ENCODE measurements around the gene NCK1.
A peak's percentile ranks its signal among the peaks of the same experiment; 100 is the strongest.
"Not testable (repeated sequence)": the region's sequence is repeated elsewhere in the genome, so short reads cannot be mapped to it uniquely, and the experiment has no call there.

The NCK1 gene

GRCh38 chr3:136949708-136950107 lies 87.7 kb downstream of the NCK1 start:
- peak; percentile 84 for FAIRE-seq

GRCh38 chr3:136950623-136951022 lies 88.6 kb downstream of the NCK1 start:
- FAIRE-seq: no peak

GRCh38 chr3:136952292-136952691 lies 90.3 kb downstream of the NCK1 start:
- no peak for FAIRE-seq

GRCh38 chr3:136954251-136954650 lies 92.2 kb downstream of the NCK1 start:
- no peak for FAIRE-seq

GRCh38 chr3:136954980-136955780 lies 93.2 kb downstream of the NCK1 start:
- FAIRE-seq: no peak

GRCh38 chr3:136955813-136956212 lies 93.8 kb downstream of the NCK1 start:
- no peak for FAIRE-seq

GRCh38 chr3:136956971-136957370 lies 95.0 kb downstream of the NCK1 start:
- no peak for FAIRE-seq

GRCh38 chr3:136957751-136958288 lies 95.8 kb downstream of the NCK1 start, which contains the start of gene IL20RB:
IL20RB (plus strand) TSS chr3:136957983; CDS start chr3:136958114, 131 bp downstream.
- FAIRE-seq: no peak

GRCh38 chr3:136958939-136959338 lies 96.9 kb downstream of the NCK1 start:
- no peak for FAIRE-seq

- FAIRE-seq: no peak
Measured at GRCh38 chr3:136959599-136959998, 97.6 kb downstream of the NCK1 start.

GRCh38 chr3:136960838-136961836 lies 99.1 kb downstream of the NCK1 start:
- FAIRE-seq: no peak

GRCh38 chr3:136962927-136963326 lies 100.9 kb downstream of the NCK1 start:
- FAIRE-seq: no peak

- not testable (repeated sequence) for FAIRE-seq
Measured at GRCh38 chr3:136969539-136969938, 107.5 kb downstream of the NCK1 start.

GRCh38 chr3:136973352-136973751 lies 111.3 kb downstream of the NCK1 start:
- no peak for FAIRE-seq

- peak; percentile 77 for FAIRE-seq
Measured at GRCh38 chr3:136974670-136975069, 112.7 kb downstream of the NCK1 start.

GRCh38 chr3:136979204-136979603 lies 117.2 kb downstream of the NCK1 start:
- FAIRE-seq: no peak

- no peak for FAIRE-seq
Measured at GRCh38 chr3:136979684-136980083, 117.7 kb downstream of the NCK1 start.

- FAIRE-seq: no peak
Measured at GRCh38 chr3:136982033-136982432, 120.0 kb downstream of the NCK1 start.

- FAIRE-seq: no peak
Measured at GRCh38 chr3:136982520-136983138, 120.6 kb downstream of the NCK1 start.

- no peak for FAIRE-seq
Measured at GRCh38 chr3:136984837-136985236, 122.8 kb downstream of the NCK1 start.

GRCh38 chr3:136987398-136987980 lies 125.5 kb downstream of the NCK1 start:
- not testable (repeated sequence) for FAIRE-seq

GRCh38 chr3:136988651-136989050 lies 126.6 kb downstream of the NCK1 start:
- no peak for FAIRE-seq
